Measurements from ENCODE around the gene EID3. TPM values are rescaled to one million over a fixed set of nuclear protein-coding genes. Genes with fewer than 3 reads are reported as not detected.

The EID3 gene
- total and polyA plus RNA-seq, 2 of the 8 experiments (the other 6 are each of a cell fraction or from before 2014, with no cell fraction given): 1.2 to 2.8 TPM

GRCh38 chr12:104316936-104317335 is 13.4 kb downstream of the EID3 start:
- no peaks in the 10 kb centered on the region for H3K23me2 ChIP-seq (ENCODE audit: low read depth, low read length)
- H3K4me2 ChIP-seq (ENCODE audit: insufficient read depth in 1 of 2, low read depth in 2 of 2, low read length in 2 of 2): no peak overlapping the region
- TF ChIP-seq POU5F1 (IDR thresholded peaks at IDR 0.05; ENCODE audit: low read depth, low read length) (no peak), SUZ12 (IDR thresholded peaks at IDR 0.05; ENCODE audit: low read length) (no peak), JUN (IDR thresholded peaks at IDR 0.05; ENCODE audit: low read depth, low read length) (no peak), USF2 (IDR thresholded peaks at IDR 0.05; ENCODE audit: low read length) (no peak), SIX5 (IDR thresholded peaks at IDR 0.05; ENCODE audit: low read depth, low read length) (no peak), FOSL1 (IDR thresholded peaks at IDR 0.05; ENCODE audit: insufficient read depth, low read depth, low read length) (no peak), TBP (IDR thresholded peaks at IDR 0.05; ENCODE audit: low read depth, low read length) (no peak), SRF (IDR thresholded peaks at IDR 0.05; ENCODE audit: low read depth, low read length) (no peak), RFX5 (IDR thresholded peaks at IDR 0.05; ENCODE audit: borderline replicate concordance, low read depth, low read length) (no peak), TAF7 (optimal IDR thresholded peaks at IDR 0.05; ENCODE audit: borderline replicate concordance, low read depth, low read length) (no peak), EP300 (IDR thresholded peaks at IDR 0.05; ENCODE audit: borderline replicate concordance in 1 of 2, low read depth in 2 of 2, low read length in 2 of 2) (no peak), SP2 (IDR thresholded peaks at IDR 0.05; ENCODE audit: low read length) (no peak)
- TF ChIP-seq, protein P1, sequence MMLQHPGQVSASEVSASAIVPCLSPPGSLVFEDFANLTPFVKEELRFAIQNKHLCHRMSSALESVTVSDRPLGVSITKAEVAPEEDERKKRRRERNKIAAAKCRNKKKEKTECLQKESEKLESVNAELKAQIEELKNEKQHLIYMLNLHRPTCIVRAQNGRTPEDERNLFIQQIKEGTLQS (IDR thresholded peaks at IDR 0.05; ENCODE audit: insufficient read depth, low read depth, low read length): no peak
- no peaks in the 10 kb centered on the region for H3K4me1 ChIP-seq (replicated peaks in 1 of 4; ENCODE audit: control insufficient read depth in 3 of 4, insufficient read depth in 4 of 4, low read length in 3 of 4)
- no peak overlapping the region for H2BK120ac ChIP-seq (replicated peaks; ENCODE audit: low read depth, low read length)
- no peak overlapping the region for H2AFZ ChIP-seq (ENCODE audit: low read length)
- H2BK12ac ChIP-seq (ENCODE audit: low read depth, low read length): no peak overlapping the region
- no peak overlapping the region for H3K23ac ChIP-seq (ENCODE audit: insufficient read length)
- no peak overlapping the region for H2BK15ac ChIP-seq (ENCODE audit: low read length)
- no peaks in the 10 kb centered on the region; a peak in 1 of 4 replicates for H3K79me2 ChIP-seq (ENCODE audit: control insufficient read depth in 1 of 2, insufficient read depth in 2 of 2, low read length in 2 of 2)
- no peak overlapping the region for H4K91ac ChIP-seq (replicated peaks; ENCODE audit: insufficient read length, low read length)
- H4K5ac ChIP-seq (ENCODE audit: insufficient read length, low read depth, low read length): no peak overlapping the region
- H2BK5ac ChIP-seq (ENCODE audit: low read depth, low read length): no peak overlapping the region
- no peak overlapping the region for H3K18ac ChIP-seq (ENCODE audit: extremely low read depth, low read length)
- no peaks in the 10 kb centered on the region for H3K27me3 ChIP-seq (replicated peaks in 1 of 4; ENCODE audit: control insufficient read depth in 3 of 4, extremely low read depth in 1 of 4, insufficient read depth in 3 of 4, low read length in 3 of 4)
- no peak overlapping the region for H3K4me3 ChIP-seq (ENCODE audit: extremely low read depth in 1 of 4, insufficient read depth in 2 of 4, low read depth in 3 of 4, low read length in 4 of 4)
- no peaks in the 10 kb centered on the region for H3K9me3 ChIP-seq (ENCODE audit: insufficient read depth in 2 of 2, low read depth in 1 of 2, low read length in 1 of 2)
- ChIA-PET POLR2A (ENCODE audit: partially characterized antibody) (no interaction called here), CTCF (ENCODE audit: partially characterized antibody) (no interaction called here)
- no peak overlapping the region for H3K27ac ChIP-seq (ENCODE audit: low read depth, low read length)
- no peak for FAIRE-seq
- H3K79me1 ChIP-seq (ENCODE audit: low read depth, low read length): no peaks in the 10 kb centered on the region
- no peak overlapping the region for H2BK20ac ChIP-seq (ENCODE audit: low read length)
- H3K36me3 ChIP-seq (ENCODE audit: control insufficient read depth in 2 of 4, insufficient read depth in 4 of 4, low read length in 3 of 4): peaks cover 33 to 92% (median 77%) of the 10 kb centered on the region in 4 experiments
- no peak overlapping the region for H2AK5ac ChIP-seq (ENCODE audit: low read depth, low read length)
- H3K14ac ChIP-seq (ENCODE audit: insufficient read length): no peak overlapping the region
- H4K20me1 ChIP-seq (replicated peaks in 1 of 2; ENCODE audit: control insufficient read depth in 1 of 2, insufficient read depth in 2 of 2, low read length in 2 of 2): no peaks in the 10 kb centered on the region
- H3K9ac ChIP-seq (replicated peaks in 1 of 4; ENCODE audit: extremely low read depth in 1 of 4, low read depth in 3 of 4, low read length in 3 of 4): no peak overlapping the region
- H4K8ac ChIP-seq (ENCODE audit: extremely low read depth, insufficient read depth, low read length): no peak overlapping the region
- no peak for DNase-seq (ENCODE audit: low read depth in 1 of 2, low spot score in 2 of 2)
- no peak overlapping the region for H3K56ac ChIP-seq (replicated peaks; ENCODE audit: insufficient read length, low read depth, low read length)
- H3K4ac ChIP-seq (replicated peaks; ENCODE audit: insufficient read length, low read depth, low read length): no peak overlapping the region
